A549 treated with RU486 at 1 μM for 4 hours (cell line): ENCODE results near the gene SPATA25. TPM values are rescaled to one million over a fixed set of nuclear protein-coding genes. Genes with fewer than 3 reads are reported as not detected.

ENCODE experiments used
- total RNA-seq: library from RNA; stranded (reverse); fragments of 200-300 nt; extraction: Qiagen RNA extraction; gene quantifications from 5 replicates; pipeline ENCODE4 v1.2.3, GENCODE V29; 2022; ENCODE audit warnings: low read depth

The SPATA25 gene
- 0.23 to 0.87 TPM (median 0.66 TPM) in 5 replicates for total RNA-seq

GRCh38 chr20:45887346-45887715, at the start of gene SPATA25:
TSS of gene SPATA25 (minus strand) at chr20:45887622. CDS start at chr20:45887590, 32 bp downstream.

GRCh38 chr20:45934586-45935415, 47.4 kb upstream of the SPATA25 start, which contains the start of gene PCIF1:
TSS of gene PCIF1 (plus strand) at chr20:45934683. CDS start at chr20:45939000, 4,317 bp downstream.

GRCh38 chr20:45911486-45912343, 24.3 kb upstream of the SPATA25 start, which contains the start of gene PLTP:
TSS of gene PLTP (minus strand) at chr20:45912155. CDS start at chr20:45911452, 703 bp downstream.

GRCh38 chr20:45890985-45891983, 3.9 kb upstream of the SPATA25 start, which contains the start of the genes CTSA and NEURL2:
TSS of gene CTSA (plus strand) at chr20:45891335. CDS start at chr20:45891569, 234 bp downstream.
TSS of gene NEURL2 (minus strand) at chr20:45891208. CDS start at chr20:45890991, 217 bp downstream.

GRCh38 chr20:45880988-45881788, 6.2 kb downstream of the SPATA25 start, which contains the start of gene ZSWIM1:
TSS of gene ZSWIM1 (plus strand) at chr20:45881227. CDS start at chr20:45882593, 1,366 bp downstream.

GRCh38 chr20:45857114-45857881, 30.1 kb downstream of the SPATA25 start, which contains the start of the genes ACOT8 and ZSWIM3:
TSS of gene ACOT8 (minus strand) at chr20:45857392. CDS start at chr20:45857315, 77 bp downstream.
TSS of gene ZSWIM3 (plus strand) at chr20:45857614. CDS start at chr20:45857826, 212 bp downstream.

Other genes with a start within 250 kb of the SPATA25 start
- not detected in 5 replicates for gene WFDC11, start 217.4 kb downstream of the SPATA25 start, total RNA-seq
- gene WFDC13, start 185.6 kb downstream of the SPATA25 start, total RNA-seq = not detected in 5 replicates
- not detected in 5 replicates for gene WFDC10B, start 182.6 kb downstream of the SPATA25 start, total RNA-seq
- gene SPINT4, start 165.3 kb downstream of the SPATA25 start, total RNA-seq = not detected in 5 replicates
- 0.28 TPM in 1 of 5 replicates, not detected in the others for gene WFDC3, start 95.7 kb downstream of the SPATA25 start, total RNA-seq
- gene DNTTIP1, start 95.7 kb downstream of the SPATA25 start, total RNA-seq = 32.5 to 40.1 TPM (median 37.4 TPM) in 5 replicates
- 226 to 288 TPM (median 250 TPM) in 5 replicates for gene UBE2C, start 75.0 kb downstream of the SPATA25 start, total RNA-seq
- 0.22 to 0.48 TPM (median 0.31 TPM) in 3 of 5 replicates, not detected in the others for gene TNNC2, start 60.3 kb downstream of the SPATA25 start, total RNA-seq
- gene SNX21, start 53.8 kb downstream of the SPATA25 start, total RNA-seq = 9.4 to 12.4 TPM (median 10.7 TPM) in 5 replicates
- gene ACOT8, start 30.2 kb downstream of the SPATA25 start, total RNA-seq = 15.4 to 20.0 TPM (median 17.7 TPM) in 5 replicates
- gene ZSWIM3, start 30.0 kb downstream of the SPATA25 start, total RNA-seq = 1.4 to 1.6 TPM (median 1.6 TPM) in 5 replicates
- gene ZSWIM1, start 6.4 kb downstream of the SPATA25 start, total RNA-seq = 6.1 to 7.0 TPM (median 6.6 TPM) in 5 replicates
- 0.88 to 1.5 TPM (median 1.4 TPM) in 5 replicates for gene NEURL2, start 3.6 kb upstream of the SPATA25 start, total RNA-seq
- gene CTSA, start 3.7 kb upstream of the SPATA25 start, total RNA-seq = 92.6 to 141 TPM (median 119 TPM) in 5 replicates
- gene PLTP, start 24.5 kb upstream of the SPATA25 start, total RNA-seq = 1.3 to 2.3 TPM (median 2.0 TPM) in 5 replicates
- gene PCIF1, start 47.1 kb upstream of the SPATA25 start, total RNA-seq = 27.7 to 35.6 TPM (median 32.2 TPM) in 5 replicates
- 6.6 to 10.0 TPM (median 9.5 TPM) in 5 replicates for gene ZNF335, start 84.6 kb upstream of the SPATA25 start, total RNA-seq
- gene MMP9, start 121.3 kb upstream of the SPATA25 start, total RNA-seq = 0.43 to 1.1 TPM (median 0.50 TPM) in 5 replicates
- 12.4 to 17.2 TPM (median 15.6 TPM) in 5 replicates for gene SLC12A5, start 141.6 kb upstream of the SPATA25 start, total RNA-seq
- gene NCOA5, start 202.3 kb upstream of the SPATA25 start, total RNA-seq = 20.4 to 25.6 TPM (median 22.5 TPM) in 5 replicates
- 3.4 to 5.4 TPM (median 4.3 TPM) in 5 replicates for gene CD40, start 230.7 kb upstream of the SPATA25 start, total RNA-seq